HG02852 (cell line): ENCODE data around the gene NELL2.

Experiments
- ATAC-seq: cut with Tn5 transposase; IDR thresholded peaks from one replicate; pipeline ENCODE4 v1.9.1; 2021; ENCODE audit warnings: mild to moderate bottlenecking, moderate library complexity; ENCODE audit not compliant: unreplicated experiment

NELL2 gene

GRCh38 chr12:44500423-44500822, 375.7 kb downstream of the NELL2 start:
- ATAC-seq = no peak

- no peak for ATAC-seq
Measured at GRCh38 chr12:44497044-44497443, 379.1 kb downstream of the NELL2 start.

- no peak for ATAC-seq
Measured at GRCh38 chr12:44490181-44490580, 385.9 kb downstream of the NELL2 start.

GRCh38 chr12:44488180-44488579, 387.9 kb downstream of the NELL2 start:
- no peak for ATAC-seq

- no peak for ATAC-seq
Measured at GRCh38 chr12:44484862-44485261, 391.3 kb downstream of the NELL2 start.

- no peak for ATAC-seq
Measured at GRCh38 chr12:44477331-44477980, 398.7 kb downstream of the NELL2 start.

GRCh38 chr12:44476683-44477082, 399.4 kb downstream of the NELL2 start:
- no peak for ATAC-seq

- ATAC-seq = no peak
Measured at GRCh38 chr12:44465139-44465538, 411.0 kb downstream of the NELL2 start.

GRCh38 chr12:44464180-44464579, 411.9 kb downstream of the NELL2 start:
- no peak for ATAC-seq

GRCh38 chr12:44462729-44463128, 413.4 kb downstream of the NELL2 start:
- no peak for ATAC-seq

- ATAC-seq = no peak
Measured at GRCh38 chr12:44460261-44460660, 415.9 kb downstream of the NELL2 start.

GRCh38 chr12:44459569-44459968, 416.5 kb downstream of the NELL2 start:
- ATAC-seq = no peak
